ENCODE data around the gene FBXO39. TPM values are rescaled to one million over a fixed set of nuclear protein-coding genes. Genes with fewer than 3 reads are reported as not detected.

The FBXO39 gene
- total RNA-seq, 2 experiments from 2014 or later: 1.5 to 1.9 TPM

DNA sequence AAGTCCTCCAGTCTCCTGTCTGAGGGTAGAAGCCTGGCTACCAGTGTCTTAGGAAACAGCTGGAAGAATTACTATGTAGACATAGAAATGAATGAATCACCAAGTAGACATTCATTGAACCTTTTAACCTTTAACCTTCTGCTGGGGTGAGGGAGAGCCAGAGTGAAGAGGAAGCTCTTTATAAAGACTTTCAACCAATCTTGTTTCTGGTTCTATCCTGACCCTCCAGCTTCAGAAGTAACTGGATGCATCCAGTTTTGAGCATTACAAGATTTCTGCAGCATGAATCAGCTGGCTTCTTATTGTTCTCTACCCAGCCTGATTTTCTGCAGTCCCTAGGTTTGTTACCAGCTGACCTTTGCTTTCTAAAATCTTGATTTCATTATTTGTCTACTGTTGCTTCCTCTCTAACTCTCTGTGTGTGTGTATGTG is 47.0 kb downstream of the FBXO39 start:
- peaks cover 33% of the 10 kb centered on the region for H3K27me3 Mint-ChIP-seq (ENCODE audit: low read depth)
- ChIA-PET POLR2A (no interaction called here), CTCF (no interaction called here)
- H3K4me3 Mint-ChIP-seq: no peak overlapping the region
- no peaks in the 10 kb centered on the region for H3K4me1 Mint-ChIP-seq (ENCODE audit: low read depth)
- no peaks in the 10 kb centered on the region for H3K36me3 Mint-ChIP-seq (ENCODE audit: low read depth)
- no peak for DNase-seq
- H3K27ac Mint-ChIP-seq: no peak overlapping the region
- H3K9me3 Mint-ChIP-seq (ENCODE audit: insufficient read depth): no peaks in the 10 kb centered on the region
- no peak for ATAC-seq

- Mint-ChIP-seq H3K27me3 (ENCODE audit: low read depth) (peaks cover 54% of the 10 kb centered on the region), H3K36me3 (ENCODE audit: low read depth) (no peaks in the 10 kb centered on the region), H3K9me3 (ENCODE audit: insufficient read depth) (no peaks in the 10 kb centered on the region), H3K4me3 (no peak overlapping the region), H3K27ac (no peak overlapping the region), H3K4me1 (ENCODE audit: low read depth) (peaks cover 2% of the 10 kb centered on the region)
- CTCF ChIA-PET: interaction anchor here (1.0 kb wide), 1 partner anchor 13 kb away, joined by 3 read pairs; no protein-coding TSS in a partner anchor
- ATAC-seq (no peak), DNase-seq (no peak)
- POLR2A ChIA-PET: no interaction called here
These were observed 54.5 kb downstream of the FBXO39 start for GRCh38 chr17:6830383-6830986.

DNA sequence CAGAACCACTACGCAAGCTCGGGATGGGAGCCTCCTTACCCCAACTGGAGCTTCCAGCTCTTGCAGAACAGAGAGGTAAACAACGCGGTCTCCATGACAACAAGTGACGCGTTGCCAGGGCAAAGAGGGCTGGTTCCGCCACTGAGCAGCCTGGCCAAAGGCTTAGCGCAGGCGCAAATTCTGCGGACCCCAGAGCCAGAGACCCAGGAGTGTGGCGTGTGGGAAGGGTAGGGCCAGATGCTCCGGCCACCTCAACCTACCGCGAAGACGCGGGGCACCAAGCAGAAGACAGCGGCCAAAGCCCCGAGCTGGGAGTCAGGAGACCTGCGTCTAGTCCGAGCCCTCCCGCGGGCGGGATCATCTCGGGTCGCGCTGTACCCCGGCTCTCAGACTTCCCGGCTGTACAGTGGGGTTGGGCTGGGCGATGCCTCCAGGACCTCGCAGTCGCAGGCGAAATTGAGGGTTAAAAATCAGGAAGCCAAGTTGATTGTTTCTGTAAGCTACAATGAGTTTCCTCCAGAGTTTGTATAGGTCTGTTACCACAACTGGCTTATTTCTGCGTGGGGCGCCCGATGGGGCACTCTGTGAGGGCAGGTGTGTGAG is 55.7 kb downstream of the FBXO39 start, which contains the start of gene TEKT1:
TEKT1 (minus strand) TSS at position 69 of the 603 bp plus-strand sequence. CDS start 1,353 bp downstream, outside the sequence.
- Mint-ChIP-seq H3K9me3 (ENCODE audit: insufficient read depth) (no peaks in the 10 kb centered on the region), H3K27ac (no peak within 1 kb of the TSS), H3K36me3 (ENCODE audit: low read depth) (no peaks in the 10 kb centered on the region), H3K4me1 (ENCODE audit: low read depth) (peaks cover 2% of the 10 kb centered on the region), H3K4me3 (peak within 1 kb of the TSS; percentile 52), H3K27me3 (ENCODE audit: low read depth) (peaks cover 59% of the 10 kb centered on the region)
- POLR2A ChIA-PET: interaction anchor here (0.7 kb wide), 1 partner anchor 202 kb away, joined by 3 read pairs; no protein-coding TSS in a partner anchor
- DNase-seq: peak; percentile 75
- ATAC-seq: peak; percentile 89
- CTCF ChIA-PET: interaction anchor here (0.6 to 2.6 kb wide), 3 partner anchors 11 to 166 kb away, joined by 3 to 22 read pairs (median 4); no protein-coding TSS in a partner anchor

Other genes with a start within 250 kb of the FBXO39 start
- under 1 TPM; 0.68 to 0.71 TPM for gene PITPNM3, start 219.7 kb upstream of the FBXO39 start, total RNA-seq
- 10 to 100 TPM; 14.0 to 19.5 TPM for gene KIAA0753, start 135.5 kb upstream of the FBXO39 start, total RNA-seq
- gene TXNDC17, start 135.2 kb upstream of the FBXO39 start, total RNA-seq: 10 to 100 TPM; 81.8 to 94.7 TPM
- 10 to 100 TPM; 16.9 to 20.2 TPM for gene MED31, start 124.6 kb upstream of the FBXO39 start, total RNA-seq
- 1 to 10 TPM in 1 of 2 experiments, under 1 TPM in 1; 0.92 to 1.5 TPM for gene C17orf100, start 124.5 kb upstream of the FBXO39 start, total RNA-seq
- gene SLC13A5, start 62.8 kb upstream of the FBXO39 start, total RNA-seq: not detected
- gene XAF1, start 20.2 kb upstream of the FBXO39 start, total RNA-seq: 100 to 1,000 TPM; 298 to 306 TPM
- not detected for gene TEKT1, start 55.5 kb downstream of the FBXO39 start, total RNA-seq
- gene ALOX12, start 219.8 kb downstream of the FBXO39 start, total RNA-seq: not detected
- 100 to 1,000 TPM; 104 to 116 TPM for gene RNASEK, start 236.4 kb downstream of the FBXO39 start, total RNA-seq
- gene BCL6B, start 246.8 kb downstream of the FBXO39 start, total RNA-seq: under 1 TPM; 0.47 to 0.63 TPM